Epithelial cell of proximal tubule (primary cell): Measurements from ENCODE around the gene WDFY3. TPM values are rescaled to one million over a fixed set of nuclear protein-coding genes. Genes with fewer than 3 reads are reported as not detected.

ENCODE experiments used
- DNase-seq: peaks from one replicate; pipeline ENCODE4 v3.0.0-alpha.2; 2011; ENCODE audit warnings: low read depth
- H3K4me3 ChIP-seq: 2 replicates; pipeline ENCODE4 v1.5.1; 2011; ENCODE audit warnings: low read depth, mild to moderate bottlenecking, low read length
- total RNA-seq: library from RNA; depleted of rRNA; stranded (reverse); fragments of >200 nt; gene quantifications from 2 replicates; pipeline ENCODE4 v1.2.3, GENCODE V29; 2015
- TF ChIP-seq, protein P1 (sequence below): conservative IDR thresholded peaks from 2 replicates; pipeline ENCODE4 v1.5.1; 2012; ENCODE audit warnings: low read depth, mild to moderate bottlenecking, low read length

The WDFY3 gene
- total RNA-seq, 1 donor from 2014 or later = 35.1 TPM

DNA sequence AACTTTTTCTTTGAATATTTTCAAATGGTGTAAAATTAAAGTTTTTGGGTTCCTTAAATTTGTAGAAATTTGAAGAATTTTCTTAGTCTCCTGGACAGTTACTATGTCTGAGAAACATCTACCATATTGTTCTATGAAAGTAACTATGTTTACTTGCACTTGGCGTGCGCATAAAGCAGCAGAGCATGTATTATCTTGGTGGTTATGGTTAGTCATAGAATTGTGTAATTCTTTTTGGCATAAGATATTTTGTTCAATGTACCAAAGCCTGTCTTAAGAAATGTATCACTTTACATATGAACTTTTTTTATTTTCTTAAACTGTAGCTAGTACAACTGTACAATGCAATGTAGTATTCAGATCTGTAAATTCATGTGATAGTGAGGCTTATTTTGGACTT, 334.4 kb downstream of the WDFY3 start:
- DNase-seq = no peak
- H3K4me3 ChIP-seq = no peak overlapping the region
- TF ChIP-seq, protein P1, sequence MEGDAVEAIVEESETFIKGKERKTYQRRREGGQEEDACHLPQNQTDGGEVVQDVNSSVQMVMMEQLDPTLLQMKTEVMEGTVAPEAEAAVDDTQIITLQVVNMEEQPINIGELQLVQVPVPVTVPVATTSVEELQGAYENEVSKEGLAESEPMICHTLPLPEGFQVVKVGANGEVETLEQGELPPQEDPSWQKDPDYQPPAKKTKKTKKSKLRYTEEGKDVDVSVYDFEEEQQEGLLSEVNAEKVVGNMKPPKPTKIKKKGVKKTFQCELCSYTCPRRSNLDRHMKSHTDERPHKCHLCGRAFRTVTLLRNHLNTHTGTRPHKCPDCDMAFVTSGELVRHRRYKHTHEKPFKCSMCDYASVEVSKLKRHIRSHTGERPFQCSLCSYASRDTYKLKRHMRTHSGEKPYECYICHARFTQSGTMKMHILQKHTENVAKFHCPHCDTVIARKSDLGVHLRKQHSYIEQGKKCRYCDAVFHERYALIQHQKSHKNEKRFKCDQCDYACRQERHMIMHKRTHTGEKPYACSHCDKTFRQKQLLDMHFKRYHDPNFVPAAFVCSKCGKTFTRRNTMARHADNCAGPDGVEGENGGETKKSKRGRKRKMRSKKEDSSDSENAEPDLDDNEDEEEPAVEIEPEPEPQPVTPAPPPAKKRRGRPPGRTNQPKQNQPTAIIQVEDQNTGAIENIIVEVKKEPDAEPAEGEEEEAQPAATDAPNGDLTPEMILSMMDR = no peak

GRCh38 chr4:84631573-84631972, 334.9 kb downstream of the WDFY3 start:
- no peak overlapping the region for H3K4me3 ChIP-seq
- TF ChIP-seq, protein P1 = no peak
- no peak for DNase-seq

GRCh38 chr4:84626673-84627072, 339.8 kb downstream of the WDFY3 start:
- no peak overlapping the region for H3K4me3 ChIP-seq
- no peak for DNase-seq
- TF ChIP-seq, protein P1 = no peak

DNA sequence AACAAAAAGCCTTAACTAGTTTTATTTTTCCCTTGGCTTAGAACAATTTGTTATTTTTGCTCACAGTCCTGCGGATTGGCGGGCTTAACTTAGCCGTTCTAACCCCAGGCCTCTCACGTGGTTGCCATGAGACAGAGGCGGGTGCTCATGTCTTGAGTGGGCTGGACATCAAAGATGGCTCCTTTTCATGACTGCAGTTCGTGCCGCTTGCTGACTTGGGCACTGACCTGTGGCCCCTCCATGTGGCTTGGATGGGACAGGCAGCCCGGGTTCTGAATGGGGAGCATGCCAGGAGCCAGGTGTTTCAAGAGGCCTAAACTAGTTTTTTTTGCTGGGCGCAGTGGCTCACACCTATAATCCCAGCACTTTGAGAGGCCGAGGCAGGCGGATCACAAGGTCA, 342.8 kb downstream of the WDFY3 start:
- TF ChIP-seq, protein P1 = no peak
- DNase-seq = no peak
- no peak overlapping the region for H3K4me3 ChIP-seq

DNA sequence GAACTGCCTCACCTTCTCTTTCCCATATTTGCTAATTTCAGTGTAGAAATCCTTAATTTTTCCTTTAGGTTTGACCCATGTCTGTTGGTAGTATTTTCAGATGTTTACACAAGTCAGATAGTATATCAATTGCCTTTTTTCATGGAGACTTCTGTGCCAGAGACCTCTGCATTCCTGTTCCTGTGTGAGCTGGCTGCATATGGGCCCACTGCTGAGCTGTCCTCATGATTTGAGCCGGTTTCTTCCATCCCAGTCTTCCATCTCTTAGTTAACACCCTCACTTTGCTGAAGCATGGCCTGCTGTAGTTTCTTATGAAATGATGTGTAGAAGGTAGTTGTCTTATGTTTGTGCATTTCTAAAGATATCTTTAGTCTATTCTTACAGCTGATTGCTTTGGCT, 343.5 kb downstream of the WDFY3 start:
- DNase-seq = no peak
- TF ChIP-seq, protein P1 = no peak
- no peak overlapping the region for H3K4me3 ChIP-seq
